K562 (cell line): Measurements from ENCODE around the gene C1QBP. TPM values are rescaled to one million over a fixed set of nuclear protein-coding genes. Genes with fewer than 3 reads are reported as not detected.

ENCODE experiments used
- ARNT ChIP-seq, 2 experiments: fragments of 450-650 bp; IDR thresholded peaks; 2 replicates each; pipeline ENCODE4 v1.6.1; 2016; ENCODE audit warnings: mild to moderate bottlenecking in 1 of 2
- CBFA2T2 ChIP-seq: fragments of 450-650 bp; conservative IDR thresholded peaks from 2 replicates; pipeline ENCODE4 v1.6.1; 2017; ENCODE audit warnings: mild to moderate bottlenecking
- CBFB ChIP-seq: sonication (generic); formaldehyde crosslinking; IDR thresholded peaks from 2 replicates; pipeline ENCODE4 v1.4.0; 2020; ENCODE audit warnings: mild to moderate bottlenecking, missing genetic modification reagents
- CHCHD3 ChIP-seq: fragments of 250-450 bp; sonication (Bioruptor Pico); IDR thresholded peaks from 2 replicates; pipeline ENCODE4 v2.1.2; 2022; ENCODE audit warnings: mild to moderate bottlenecking
- CHD1 ChIP-seq: fragments of 200-600 bp; sonication (generic); IDR thresholded peaks from one replicate; pipeline ENCODE4 v1.6.1; 2012; ENCODE audit warnings: mild to moderate bottlenecking, moderate library complexity, low read length, inconsistent platforms
- CREBBP ChIP-seq: IDR thresholded peaks from one replicate; pipeline ENCODE4 v1.6.1; 2012; ENCODE audit warnings: low read depth, mild to moderate bottlenecking, control low read depth, inconsistent platforms, low read length
- EHMT2 ChIP-seq: fragments of 450-650 bp; IDR thresholded peaks from 2 replicates; pipeline ENCODE4 v1.6.1; 2018; ENCODE audit warnings: antibody characterized with exemption
- FOXK1 ChIP-seq: sonication (generic); formaldehyde crosslinking; IDR thresholded peaks from 2 replicates; pipeline ENCODE4 v1.8.0; 2022; ENCODE audit warnings: missing genetic modification reagents, mild to moderate bottlenecking, borderline replicate concordance
- GABPA ChIP-seq: fragments of 200-800 bp; sonication (Bioruptor generic); conservative IDR thresholded peaks from 2 replicates; pipeline ENCODE4 v1.6.1; 2016; ENCODE audit warnings: low read depth, missing genetic modification characterization, missing compliant biosample characterization
- KDM5B ChIP-seq: fragments of 200-600 bp; sonication (generic); IDR thresholded peaks from 2 replicates; pipeline ENCODE4 v1.6.1; 2012; ENCODE audit warnings: low read depth, mild to moderate bottlenecking, moderate library complexity, low read length, control low read depth, inconsistent platforms; ENCODE audit not compliant: insufficient replicate concordance
- MXD1 ChIP-seq: fragments of 250-450 bp; sonication (Bioruptor Pico); IDR thresholded peaks from 2 replicates; pipeline ENCODE4 v1.8.0; 2021; ENCODE audit warnings: borderline replicate concordance, mild to moderate bottlenecking, moderate library complexity; ENCODE audit not compliant: poor library complexity, severe bottlenecking
- NFIC ChIP-seq: fragments of 450-650 bp; IDR thresholded peaks from 2 replicates; pipeline ENCODE4 v1.6.1; 2017; ENCODE audit warnings: mild to moderate bottlenecking, inconsistent platforms
- NFRKB ChIP-seq: fragments of 450-650 bp; IDR thresholded peaks from 2 replicates; pipeline ENCODE4 v1.6.1; 2016; ENCODE audit warnings: low read depth
- PATZ1 ChIP-seq: fragments of 250-450 bp; sonication (Bioruptor Pico); IDR thresholded peaks from 2 replicates; pipeline ENCODE4 v1.5.0; 2020; ENCODE audit warnings: mild to moderate bottlenecking, borderline replicate concordance
- POLR2A ChIP-seq: fragments of 450-650 bp; conservative IDR thresholded peaks from 2 replicates; pipeline ENCODE4 v1.6.1; 2016
- SIN3B ChIP-seq: fragments of 450-650 bp; IDR thresholded peaks from 2 replicates; pipeline ENCODE4 v1.6.1; 2017; ENCODE audit warnings: low read depth, mild to moderate bottlenecking, moderate library complexity
- TCF3 ChIP-seq: sonication (generic); formaldehyde crosslinking; IDR thresholded peaks from 2 replicates; pipeline ENCODE4 v1.4.0; 2020; ENCODE audit warnings: mild to moderate bottlenecking, missing genetic modification reagents
- USF2 ChIP-seq: sonication (generic); formaldehyde crosslinking; IDR thresholded peaks from 2 replicates; pipeline ENCODE4 v1.5.0; 2020; ENCODE audit warnings: missing genetic modification reagents
- WHSC1 ChIP-seq: IDR thresholded peaks from one replicate; pipeline ENCODE4 v1.6.1; 2012; ENCODE audit warnings: low read length, control low read depth, inconsistent platforms
- XRCC5 ChIP-seq: fragments of 200-400 bp; formaldehyde crosslinking; IDR thresholded peaks from 2 replicates; pipeline ENCODE4 v1.6.1; 2017; ENCODE audit warnings: low read depth, mild to moderate bottlenecking, low read length
- ZNF121 ChIP-seq: sonication (generic); formaldehyde crosslinking; conservative IDR thresholded peaks from 2 replicates; pipeline ENCODE4 v1.8.0; 2022; ENCODE audit warnings: missing genetic modification reagents
- ZNF184 ChIP-seq: sonication (generic); formaldehyde crosslinking; IDR thresholded peaks from 2 replicates; pipeline ENCODE4 v1.5.0; 2020; ENCODE audit warnings: missing genetic modification reagents
- ZNF253 ChIP-seq: fragments of 250-450 bp; sonication (Bioruptor Pico); conservative IDR thresholded peaks from 2 replicates; pipeline ENCODE4 v1.6.1; 2021; ENCODE audit warnings: mild to moderate bottlenecking
- ZNF586 ChIP-seq: fragments of 450-650 bp; formaldehyde crosslinking; conservative IDR thresholded peaks from 2 replicates; pipeline ENCODE4 v1.4.0; 2020; ENCODE audit warnings: mild to moderate bottlenecking, moderate library complexity
- ZNF77 ChIP-seq: fragments of 250-450 bp; sonication (Bioruptor Pico); IDR thresholded peaks from 2 replicates; pipeline ENCODE4 v1.5.0; 2020
- polyA plus RNA-seq, 8 experiments: library from polyadenylated mRNA; depleted of rRNA in 4 of 8; stranded (reverse) in 5 of 8; unstranded in 3 of 8; fragments of >200 nt; fragmentation: Nextera tagmentation in 2 of 8; fragmentation: Illumina TruSeq in 1 of 8; extraction: Ambion mirVana in 2 of 8; extraction: Trizol in 1 of 8; gene quantifications; 2 replicates each; pipeline versions ENCODE4 v1.2.1 to v1.2.3, GENCODE V29; 2011 to 2014; ENCODE audit warnings: inconsistent platforms in 1 of 8, missing spikeins in 1 of 8
- total RNA-seq, 7 experiments: library from RNA; depleted of rRNA in 6 of 7; stranded (reverse); fragments of >200 nt in 6 of 7; fragmentation: Illumina TruSeq in 2 of 7; extraction: Trizol in 2 of 7; gene quantifications; 2 replicates each; pipeline versions ENCODE4 v1.2.1 to v1.2.3, GENCODE V29; 2011 to 2021; ENCODE audit warnings: low replicate concordance in 1 of 7

Gene C1QBP
- total and polyA plus RNA-seq, 9 of the 15 experiments (the other 6 are each of a cell fraction or from before 2014, with no cell fraction given), result 90.7 to 665 (median 414) TPM

- TF ChIP-seq NFIC, result 0 out of 2 replicates have a peak, but pooled peaks have one; percentile 31
- TF ChIP-seq PATZ1 (CRISPR knock-in tag), result no peak
- TF ChIP-seq ZNF184 (CRISPR knock-in tag), result no peak
- TF ChIP-seq USF2 (CRISPR knock-in tag), result no peak
- TF ChIP-seq CHCHD3 (CRISPR knock-in tag), result no peak
- no peak for TF ChIP-seq XRCC5
- no peak for TF ChIP-seq ZNF121 (CRISPR knock-in tag)
- TF ChIP-seq NFRKB, result 0 out of 2 replicates have a peak, but pooled peaks have one; percentile 13
- no peak for TF ChIP-seq FOXK1 (CRISPR knock-in tag)
- no peak for TF ChIP-seq KDM5B
- TF ChIP-seq ZNF253, result no peak
- TF ChIP-seq TCF3 (CRISPR knock-in tag), result no peak
- no peak for TF ChIP-seq CBFB
- TF ChIP-seq GABPA (tag), result no peak
- TF ChIP-seq ZNF586 (CRISPR knock-in tag), result no peak
- TF ChIP-seq WHSC1, result no peak
- TF ChIP-seq ARNT (IDR thresholded peaks at IDR 0.05), result no peak
- TF ChIP-seq POLR2A, result no peak
- no peak for TF ChIP-seq CBFA2T2
- no peak for TF ChIP-seq EHMT2
- no peak for TF ChIP-seq MXD1 (CRISPR knock-in tag)
- TF ChIP-seq CHD1, result peak; percentile 40
- peak; percentile 85 for TF ChIP-seq SIN3B
- TF ChIP-seq CREBBP, result no peak
- no peak for TF ChIP-seq ZNF77 (CRISPR knock-in tag)
Measured at GRCh38 chr17:5485270-5486205, 46.6 kb upstream of the C1QBP start, which contains the start of gene DERL2 (continued).
